Activated CD8-positive, alpha-beta memory T cell treated with anti-CD3 and anti-CD28 coated beads for 48 hours (primary cell): ENCODE measurements around the gene ERG.

ENCODE experiments used
- DNase-seq, 3 experiments: peaks; one replicate each; pipeline ENCODE4 v3.0.0-alpha.2; 2020; ENCODE audit warnings: low read depth in 2 of 3, low spot score in 2 of 3

Gene ERG

DNA sequence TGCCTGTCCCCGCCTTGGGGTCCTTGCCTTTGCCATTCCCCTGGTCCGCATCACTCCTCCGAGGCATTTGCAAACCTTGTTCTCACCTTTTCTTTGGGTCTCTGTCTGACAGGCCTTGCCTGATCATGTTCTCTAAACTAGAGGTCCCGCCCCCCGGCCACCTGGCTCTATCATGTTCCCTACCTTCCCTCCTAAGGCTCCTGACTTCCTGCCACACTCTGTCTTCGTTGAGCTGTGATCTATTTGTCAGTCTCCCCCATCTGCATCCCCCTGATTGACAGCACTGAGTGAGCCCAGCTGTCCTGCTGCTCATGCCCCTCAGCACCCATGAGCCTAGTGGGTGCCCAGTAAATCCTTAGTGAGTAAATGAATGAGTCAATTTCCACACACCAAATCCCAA, 22.8 kb downstream of the ERG start:
- DNase-seq = no peak

- DNase-seq = no peak
Measured at GRCh38 chr21:38474796-38475195, 23.5 kb downstream of the ERG start.

DNA sequence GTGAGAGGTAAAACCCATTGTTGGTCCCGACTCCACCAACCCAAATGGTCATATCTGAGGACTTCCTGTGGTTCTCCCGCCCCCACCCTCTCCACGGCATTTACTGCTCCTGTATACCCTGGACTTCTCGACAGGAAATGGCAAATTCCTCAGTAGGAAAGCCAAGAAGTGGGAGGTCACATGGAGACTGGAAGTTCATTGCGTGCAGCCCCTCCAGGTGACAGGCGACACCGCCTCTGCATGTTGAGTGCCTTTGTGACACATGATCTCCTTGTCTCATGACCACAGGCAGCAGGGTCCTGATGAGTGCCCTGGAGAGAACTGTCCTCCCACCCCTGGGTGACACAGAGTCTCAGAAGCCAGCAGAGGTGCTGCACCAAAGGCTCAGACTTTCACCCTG, 24.2 kb downstream of the ERG start:
- no peak for DNase-seq

GRCh38 chr21:38472412-38473108, 25.7 kb downstream of the ERG start:
- no peak for DNase-seq

GRCh38 chr21:38471766-38472165, 26.5 kb downstream of the ERG start:
- no peak for DNase-seq

GRCh38 chr21:38470755-38471154, 27.5 kb downstream of the ERG start:
- DNase-seq = no peak

DNA sequence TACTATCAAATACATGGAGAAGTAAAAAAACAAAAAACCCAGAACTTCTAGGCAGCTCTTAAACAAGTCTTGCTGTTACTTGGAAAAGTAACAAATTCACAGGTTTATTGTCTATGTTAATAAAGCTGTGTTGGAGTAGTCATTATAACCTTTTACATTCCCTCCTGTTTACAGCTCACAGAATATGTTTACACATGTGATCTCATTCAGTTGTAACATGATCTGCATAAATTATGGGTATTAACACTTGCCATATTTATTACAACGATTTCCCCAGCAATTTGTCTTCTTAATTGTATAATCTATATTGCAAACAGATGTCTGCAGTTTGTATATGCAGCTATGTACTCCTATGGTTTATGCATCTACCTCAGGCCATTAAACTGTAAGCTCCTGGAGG, 28.6 kb downstream of the ERG start:
- DNase-seq = no peak

DNA sequence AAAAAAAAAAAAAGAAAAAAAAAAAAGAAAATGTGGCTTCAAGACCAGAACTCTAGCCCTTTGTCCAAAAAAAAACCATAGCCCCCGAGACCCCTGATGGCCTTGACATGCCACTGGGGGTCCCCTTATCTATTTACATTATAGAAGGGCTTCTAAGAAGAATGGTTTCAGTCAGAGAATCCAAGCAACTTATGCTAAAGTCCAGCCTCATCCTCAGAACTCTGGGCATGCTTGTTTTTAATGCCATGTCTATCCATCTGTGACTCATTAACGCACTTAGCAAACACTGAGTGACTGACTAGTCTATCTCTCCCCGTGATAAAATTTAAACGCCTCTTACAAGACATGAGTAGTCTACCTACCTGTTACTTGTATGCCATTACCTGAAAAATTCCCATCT, 29.3 kb downstream of the ERG start:
- DNase-seq = no peak

GRCh38 chr21:38467911-38468310, 30.4 kb downstream of the ERG start:
- DNase-seq = no peak

DNA sequence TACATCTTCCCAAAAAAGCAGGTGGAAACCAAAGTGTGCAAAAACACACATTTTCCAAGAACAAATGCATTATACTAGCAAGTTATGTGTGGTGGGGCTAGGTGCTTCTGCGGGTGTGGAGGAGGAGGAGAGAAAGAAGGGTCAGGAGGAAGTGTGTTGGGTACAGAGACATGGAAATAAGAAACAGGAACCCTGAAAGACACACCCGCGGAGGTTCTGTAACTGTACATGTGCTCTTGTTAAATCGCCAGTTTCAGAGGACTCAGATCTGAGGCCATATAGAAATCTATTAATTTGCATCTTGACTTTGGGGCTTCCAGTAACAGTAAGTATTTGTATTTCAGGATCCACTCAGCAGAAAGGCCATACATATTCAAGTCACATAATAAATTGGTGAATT, 30.9 kb downstream of the ERG start:
- DNase-seq = no peak

DNA sequence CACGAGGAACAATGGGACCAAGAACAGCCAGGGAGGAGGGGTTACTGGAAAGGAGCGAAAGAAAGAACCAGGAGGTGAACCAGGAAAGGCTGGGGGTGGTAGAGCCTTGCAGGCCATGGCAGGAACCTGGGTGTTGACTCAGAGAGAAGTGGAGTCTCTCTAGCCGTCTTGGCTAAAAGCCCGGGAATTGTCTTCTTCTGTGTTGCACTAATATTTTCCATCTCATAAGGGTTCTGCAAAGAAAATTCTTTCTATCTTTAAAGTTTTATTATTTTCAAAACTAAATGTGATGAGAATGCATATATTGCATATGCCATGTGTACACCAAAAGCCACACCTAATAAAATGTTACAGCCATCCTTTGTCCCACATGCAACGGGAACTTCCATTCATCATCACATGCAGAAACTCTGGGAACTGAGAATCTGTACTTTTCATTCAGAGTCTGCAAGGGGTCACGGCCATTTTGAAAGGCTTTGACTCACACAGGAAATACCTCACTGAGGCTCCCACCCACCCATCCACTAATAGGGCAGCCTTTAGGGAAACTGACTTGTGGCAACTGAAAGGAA, 38.0 kb downstream of the ERG start:
- DNase-seq = no peak

GRCh38 chr21:38459490-38459889, 38.8 kb downstream of the ERG start:
- no peak for DNase-seq

GRCh38 chr21:38455403-38455802, 42.9 kb downstream of the ERG start:
- no peak for DNase-seq

DNA sequence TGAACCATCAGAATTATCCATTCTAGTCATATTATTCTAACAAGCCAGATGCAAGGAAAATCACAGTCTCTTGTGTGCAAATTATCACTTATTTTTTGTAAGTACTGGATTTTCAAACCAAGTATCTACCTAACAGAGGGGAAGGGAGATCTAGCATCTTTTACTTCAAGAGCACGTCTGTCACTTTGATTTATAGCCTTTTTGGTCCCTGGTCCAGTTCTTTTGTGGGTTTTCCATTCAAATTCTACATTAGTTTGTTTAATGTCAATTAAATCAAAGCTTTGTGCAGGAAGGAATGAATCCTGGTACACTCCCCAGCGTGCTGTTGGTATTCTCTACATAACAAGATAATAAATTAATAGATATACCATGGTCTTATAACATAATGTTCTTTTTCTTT, 43.6 kb downstream of the ERG start:
- DNase-seq = no peak

DNA sequence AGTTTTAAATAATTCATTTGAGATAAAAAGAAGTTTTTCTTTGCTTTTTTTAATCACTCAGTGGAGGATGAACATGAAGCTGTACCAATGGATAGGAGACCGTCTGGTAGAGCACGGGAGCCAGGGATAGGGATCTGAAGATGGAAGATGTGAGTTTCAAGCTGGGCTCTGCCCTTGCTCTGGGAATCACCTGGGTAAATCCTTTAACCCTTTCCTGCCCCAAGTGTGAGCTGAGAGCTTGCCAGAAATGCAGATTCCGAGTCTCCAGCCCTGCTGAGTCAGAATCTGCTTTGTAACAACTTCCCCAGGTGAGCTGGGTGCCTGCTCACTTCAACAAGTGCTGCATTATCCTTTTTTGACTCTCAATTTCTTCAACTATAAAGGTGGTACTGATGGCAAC, 44.1 kb downstream of the ERG start:
- DNase-seq = no peak

DNA sequence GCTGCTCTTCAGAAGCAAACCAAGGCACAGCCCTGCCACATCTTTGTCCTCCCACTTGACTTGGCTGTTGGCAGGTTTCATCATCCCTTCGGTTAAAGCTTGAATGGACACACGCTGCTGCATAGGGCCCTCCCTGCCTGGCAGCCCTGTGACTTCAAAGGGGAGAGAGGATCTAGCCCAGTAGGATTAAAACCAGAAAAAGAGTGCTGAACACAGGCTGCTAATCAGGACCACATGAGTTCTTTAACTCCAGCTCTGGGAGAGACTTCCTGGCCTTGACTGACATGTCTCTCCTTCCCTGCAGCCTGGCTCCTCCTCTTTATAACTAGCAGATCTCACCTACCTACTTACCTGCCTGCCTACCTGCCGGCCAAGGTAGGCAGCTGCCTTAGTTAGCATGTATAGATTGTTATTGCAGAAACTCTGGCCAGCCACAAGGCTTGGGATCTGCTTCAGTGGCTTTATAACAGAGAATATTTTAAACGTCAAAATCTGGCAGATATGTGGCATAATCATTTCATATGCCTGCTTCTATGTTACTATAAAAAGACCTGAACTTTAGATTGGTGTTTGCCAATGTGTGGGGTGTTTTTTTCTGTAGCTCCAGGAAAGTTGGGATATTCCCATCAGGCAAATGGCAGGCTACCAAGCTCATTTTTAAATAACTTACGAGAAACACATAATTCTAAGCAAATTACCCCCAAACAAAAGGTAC, 49.4 kb downstream of the ERG start:
- no peak for DNase-seq

DNA sequence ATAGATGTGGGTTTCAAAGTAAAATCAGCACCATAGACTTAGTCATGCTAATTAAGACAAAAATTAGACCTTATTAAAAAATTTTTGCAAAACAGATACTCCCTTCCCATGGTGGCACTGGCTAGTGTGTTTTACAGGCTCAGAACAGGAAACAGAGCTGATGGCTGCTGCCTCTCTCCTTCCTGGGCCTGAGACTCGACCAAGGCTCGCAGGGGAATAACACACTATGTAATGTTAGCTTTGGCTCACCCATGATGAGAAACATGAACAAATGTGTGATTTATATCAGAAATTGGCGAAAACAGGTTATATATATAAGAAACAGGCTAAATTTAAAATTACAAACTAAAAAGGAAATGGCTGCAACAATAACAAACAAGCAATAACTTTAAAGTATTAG, 50.7 kb downstream of the ERG start:
- no peak for DNase-seq

- DNase-seq = no peak
Measured at GRCh38 chr21:38444691-38445090, 53.6 kb downstream of the ERG start.

GRCh38 chr21:38443110-38443509, 55.2 kb downstream of the ERG start:
- DNase-seq = no peak

- no peak for DNase-seq
Measured at GRCh38 chr21:38441153-38441552, 57.1 kb downstream of the ERG start.

DNA sequence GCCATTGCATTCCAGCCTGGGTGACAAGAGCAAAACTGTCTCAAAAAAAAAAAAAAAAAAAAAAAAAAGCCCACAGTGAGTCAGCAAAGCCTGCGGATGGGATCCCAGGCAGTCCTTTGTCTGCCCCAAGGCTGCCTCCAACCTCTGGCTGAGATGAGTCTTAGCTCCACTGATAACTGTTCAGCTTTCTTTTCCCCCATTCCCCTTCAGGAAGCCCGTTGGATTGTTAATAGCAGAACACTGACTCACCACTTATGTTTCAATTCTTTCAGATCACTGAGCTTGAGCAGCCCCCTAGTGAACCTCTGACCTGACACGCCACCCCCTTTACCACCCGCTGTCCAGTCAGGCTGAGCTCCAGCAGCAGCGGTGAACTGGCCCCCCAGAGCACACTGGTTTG, 57.5 kb downstream of the ERG start:
- DNase-seq = no peak

DNA sequence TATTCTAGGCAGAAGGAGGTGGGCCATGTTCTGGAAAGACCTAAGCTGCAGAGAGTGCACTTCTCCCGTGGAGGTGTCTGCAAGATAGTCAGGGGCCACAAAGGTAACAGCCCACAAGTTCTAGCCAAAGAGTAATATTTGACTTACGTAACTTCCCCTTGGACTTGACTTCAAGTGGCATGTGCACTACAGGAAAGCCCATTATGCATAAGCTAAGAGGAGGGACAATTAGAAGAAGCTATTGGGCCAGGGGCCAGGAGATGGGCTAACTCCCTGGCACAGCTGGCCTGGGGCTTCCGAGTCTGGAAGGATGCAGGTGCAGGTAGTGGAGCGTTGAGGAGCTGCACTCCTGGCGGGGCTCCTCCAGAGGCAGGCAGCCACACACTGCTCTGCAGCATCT, 58.3 kb downstream of the ERG start:
- DNase-seq = no peak

DNA sequence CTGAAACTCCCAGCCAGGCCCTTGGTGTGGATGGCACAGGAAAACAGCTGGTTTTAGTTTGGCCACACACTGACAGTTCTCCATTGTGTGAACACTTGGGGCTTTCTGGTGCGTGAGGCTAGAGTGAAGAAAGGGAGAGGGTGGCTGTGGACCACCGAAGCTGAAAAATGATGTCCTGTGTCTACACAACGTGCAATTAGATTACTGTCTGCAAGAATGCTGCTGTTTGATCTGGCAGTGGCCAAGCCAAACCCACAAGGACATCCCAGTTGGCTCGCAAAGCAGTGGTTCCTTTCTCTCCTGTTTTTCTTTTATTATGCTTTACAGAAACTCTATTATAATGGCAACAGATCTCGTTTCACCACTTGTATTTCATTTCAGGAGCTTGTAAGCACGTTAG, 58.9 kb downstream of the ERG start:
- no peak for DNase-seq
